Adipocyte (in vitro differentiated cells): Measurements from ENCODE around the gene ZNF212.
"Not testable (repeated sequence)": the region's sequence is repeated elsewhere in the genome, so short reads cannot be mapped to it uniquely, and the experiment has no call there.

ENCODE experiments used
- DNase-seq: peaks from one replicate; pipeline ENCODE4 v3.0.0-alpha.2; 2015; ENCODE audit warnings: low read depth
- H3K27me3 ChIP-seq: replicated peaks from 2 replicates; pipeline ENCODE4 v1.7.0; 2013; ENCODE audit warnings: mild to moderate bottlenecking, low read length, moderate library complexity; ENCODE audit not compliant: control insufficient read depth, insufficient read depth
- H3K36me3 ChIP-seq: 2 replicates; pipeline ENCODE4 v1.7.0; 2013; ENCODE audit warnings: low read length, mild to moderate bottlenecking, moderate library complexity; ENCODE audit not compliant: control insufficient read depth, insufficient read depth, severe bottlenecking
- H3K4me1 ChIP-seq: 2 replicates; pipeline ENCODE4 v1.7.0; 2013; ENCODE audit warnings: mild to moderate bottlenecking, low read length, moderate library complexity; ENCODE audit not compliant: control insufficient read depth, insufficient read depth
- H3K4me3 ChIP-seq: 2 replicates; pipeline ENCODE4 v1.7.0; 2013; ENCODE audit warnings: mild to moderate bottlenecking, low read length, moderate library complexity
- H3K9ac ChIP-seq: 2 replicates; pipeline ENCODE4 v1.7.0; 2013; ENCODE audit warnings: mild to moderate bottlenecking, low read length, moderate library complexity
- H3K9me3 ChIP-seq: 2 replicates; pipeline ENCODE4 v1.7.0; 2013; ENCODE audit warnings: mild to moderate bottlenecking, low read length, moderate library complexity; ENCODE audit not compliant: control insufficient read depth

The ZNF212 gene

DNA sequence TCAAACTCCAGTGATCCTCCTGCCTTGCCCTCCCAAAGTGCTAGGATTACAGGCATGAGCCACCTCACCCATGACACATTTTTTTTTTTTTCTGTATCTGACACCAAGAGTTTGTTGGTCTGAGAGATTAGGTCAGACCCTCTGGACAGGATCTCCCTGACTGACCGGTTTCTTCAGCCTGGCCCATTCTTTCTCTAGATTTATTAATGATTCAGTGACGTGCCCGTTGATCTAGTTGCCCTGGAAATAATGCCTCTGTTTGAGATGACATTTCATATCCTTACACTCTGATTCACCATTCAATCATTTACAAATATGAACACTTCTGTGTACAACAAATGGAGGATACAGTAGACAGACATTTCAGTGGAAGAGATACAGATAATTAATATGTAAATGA lies 1.4 kb upstream of the ZNF212 start:
- H3K27me3 ChIP-seq, result no peaks in the 10 kb centered on the region
- no peaks in the 10 kb centered on the region for H3K36me3 ChIP-seq
- DNase-seq, result no peak
- H3K9me3 ChIP-seq, result peaks cover 7% of the 10 kb centered on the region
- no peak overlapping the region for H3K9ac ChIP-seq
- H3K4me1 ChIP-seq, result peaks cover 29% of the 10 kb centered on the region
- H3K4me3 ChIP-seq, result no peak overlapping the region

DNA sequence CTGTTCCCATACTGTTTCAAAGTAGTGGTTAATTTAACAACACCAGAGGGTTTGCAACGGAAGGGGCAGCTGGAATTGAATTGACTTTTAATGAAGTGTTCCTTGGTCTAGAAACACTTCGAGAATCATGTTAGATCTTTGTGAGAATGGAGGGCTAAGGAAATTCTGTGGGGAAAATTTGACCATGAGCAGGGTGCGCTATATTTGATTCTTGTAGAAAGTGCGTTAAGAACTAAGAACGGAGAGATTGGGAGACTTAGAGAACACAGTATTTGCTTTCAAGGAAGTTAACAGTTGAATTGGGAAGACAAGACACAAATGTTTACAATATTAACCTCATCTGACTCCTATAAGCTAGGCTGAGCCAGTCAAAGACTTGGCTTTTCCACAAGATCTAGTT lies 1.2 kb downstream of the ZNF212 start:
- peaks cover 7% of the 10 kb centered on the region for H3K9me3 ChIP-seq
- DNase-seq, result no peak
- H3K4me3 ChIP-seq, result peak overlapping the region; percentile 100
- H3K36me3 ChIP-seq, result no peaks in the 10 kb centered on the region
- H3K4me1 ChIP-seq, result peaks cover 18% of the 10 kb centered on the region
- peak overlapping the region; percentile 98 for H3K9ac ChIP-seq
- H3K27me3 ChIP-seq, result no peaks in the 10 kb centered on the region

DNA sequence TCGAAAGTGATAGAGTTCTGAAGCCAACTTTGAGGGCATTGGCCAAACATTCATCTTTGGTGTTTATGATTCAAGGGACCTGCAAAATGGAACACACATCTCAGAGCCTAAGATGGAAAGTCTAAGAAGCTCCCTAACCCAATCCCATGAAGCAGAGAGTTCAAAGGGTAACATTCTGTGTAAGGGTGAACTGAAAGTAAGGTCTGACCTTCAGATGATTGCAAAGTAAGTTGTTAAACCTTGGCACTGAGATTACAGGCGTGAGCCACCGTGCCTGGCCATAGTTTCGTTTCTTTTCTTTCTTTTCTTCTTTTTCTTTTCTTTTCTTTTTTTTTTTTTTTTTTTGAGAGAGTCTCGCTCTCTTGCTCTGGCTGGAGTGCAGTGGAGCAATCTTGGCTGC lies 2.2 kb downstream of the ZNF212 start:
- Histone ChIP-seq H3K9me3 (peaks cover 7% of the 10 kb centered on the region), H3K9ac (no peak overlapping the region), H3K36me3 (no peaks in the 10 kb centered on the region), H3K27me3 (no peaks in the 10 kb centered on the region), H3K4me3 (no peak overlapping the region), H3K4me1 (peaks cover 18% of the 10 kb centered on the region)
- no peak for DNase-seq

DNA sequence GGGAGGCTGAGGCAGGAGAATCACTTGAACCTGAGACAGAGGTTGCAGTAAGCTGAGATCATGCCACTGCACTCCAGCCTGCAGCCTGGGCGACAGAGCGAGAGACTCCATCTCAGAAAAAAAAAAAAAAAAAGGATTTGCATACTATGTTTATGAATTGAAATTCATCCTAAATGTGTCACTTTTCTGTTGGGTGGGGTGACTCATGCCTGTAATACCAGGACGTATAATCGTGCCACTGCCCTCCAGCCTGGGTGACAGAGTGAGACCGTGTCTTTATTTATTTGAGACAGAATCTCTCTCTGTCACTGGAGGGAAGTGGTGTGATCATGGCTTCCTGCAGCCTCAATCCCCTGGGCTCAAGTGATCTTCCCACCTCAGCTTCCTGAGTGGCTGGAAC lies 5.8 kb downstream of the ZNF212 start:
- Histone ChIP-seq H3K4me1 (peaks cover 8% of the 10 kb centered on the region), H3K27me3 (no peaks in the 10 kb centered on the region), H3K4me3 (no peak overlapping the region), H3K9me3 (peaks cover 7% of the 10 kb centered on the region), H3K36me3 (no peaks in the 10 kb centered on the region), H3K9ac (no peak overlapping the region)
- DNase-seq, result peak; percentile 16

DNA sequence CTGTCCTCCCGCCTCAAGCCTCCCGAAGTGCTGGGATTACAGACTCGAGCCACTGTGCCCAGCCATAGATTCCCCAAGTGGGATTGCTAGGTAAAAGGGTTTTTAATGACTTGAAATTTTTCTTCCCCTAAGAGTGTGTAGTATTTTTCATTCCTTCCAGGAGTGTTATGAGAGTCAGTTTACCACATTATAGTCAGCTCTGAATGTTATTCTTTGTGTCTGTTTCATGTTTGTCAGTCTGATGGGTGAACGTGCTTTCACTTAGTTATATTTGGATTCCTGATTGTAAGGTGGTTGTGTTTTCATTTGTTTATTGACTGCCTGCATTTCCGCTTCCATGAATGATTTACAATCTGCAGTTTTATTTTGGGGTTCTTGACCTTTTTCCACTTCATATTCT lies 6.3 kb downstream of the ZNF212 start:
- H3K36me3 ChIP-seq, result peaks cover 3% of the 10 kb centered on the region
- H3K4me3 ChIP-seq, result no peak overlapping the region
- DNase-seq, result no peak

DNA sequence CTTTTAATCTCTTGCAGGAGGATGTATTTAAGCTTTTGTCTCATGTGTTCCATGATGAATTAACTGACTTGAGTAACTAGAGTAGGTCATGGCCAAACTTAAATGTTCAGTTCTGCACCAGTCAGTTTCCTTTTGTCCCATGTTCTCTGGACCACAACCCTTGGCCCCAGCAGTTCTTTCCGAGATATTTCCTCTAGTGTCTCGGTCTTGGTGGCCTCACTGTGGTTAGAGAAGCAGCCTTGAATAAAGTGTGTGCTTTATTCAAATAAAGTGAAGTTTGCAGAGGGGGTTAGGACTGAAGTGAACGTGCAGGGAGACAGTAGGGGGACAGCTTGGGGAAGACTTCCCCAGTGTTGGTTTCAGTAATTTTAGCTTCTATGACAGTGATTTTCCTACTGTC lies 9.3 kb downstream of the ZNF212 start:
- Histone ChIP-seq H3K9me3 (no peaks in the 10 kb centered on the region), H3K27me3 (no peaks in the 10 kb centered on the region), H3K4me1 (no peaks in the 10 kb centered on the region), H3K4me3 (no peak overlapping the region), H3K36me3 (peaks cover 27% of the 10 kb centered on the region), H3K9ac (no peak overlapping the region)
- DNase-seq, result no peak

More for the DNA sequence above, 6.3 kb downstream of the ZNF212 start:
- Histone ChIP-seq H3K9ac (no peak overlapping the region), H3K4me1 (peaks cover 3% of the 10 kb centered on the region), H3K9me3 (peaks cover 7% of the 10 kb centered on the region), H3K27me3 (no peaks in the 10 kb centered on the region)

DNA sequence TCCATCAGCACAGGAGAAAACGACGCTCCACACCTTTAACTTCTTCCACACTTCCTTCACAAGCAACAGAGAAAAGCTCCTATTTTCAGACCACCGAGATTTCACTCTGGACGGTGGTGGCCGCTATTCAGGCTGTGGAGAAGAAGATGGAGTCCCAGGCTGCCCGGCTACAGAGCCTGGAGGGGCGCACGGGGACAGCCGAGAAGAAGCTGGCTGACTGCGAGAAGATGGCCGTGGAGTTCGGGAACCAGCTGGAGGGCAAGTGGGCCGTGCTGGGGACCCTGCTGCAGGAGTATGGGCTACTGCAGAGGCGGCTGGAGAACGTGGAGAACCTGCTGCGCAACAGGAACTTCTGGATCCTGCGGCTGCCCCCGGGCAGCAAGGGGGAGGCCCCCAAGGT lies 10.7 kb downstream of the ZNF212 start:
- not testable (repeated sequence) for H3K9me3 ChIP-seq, H3K9ac ChIP-seq

DNA sequence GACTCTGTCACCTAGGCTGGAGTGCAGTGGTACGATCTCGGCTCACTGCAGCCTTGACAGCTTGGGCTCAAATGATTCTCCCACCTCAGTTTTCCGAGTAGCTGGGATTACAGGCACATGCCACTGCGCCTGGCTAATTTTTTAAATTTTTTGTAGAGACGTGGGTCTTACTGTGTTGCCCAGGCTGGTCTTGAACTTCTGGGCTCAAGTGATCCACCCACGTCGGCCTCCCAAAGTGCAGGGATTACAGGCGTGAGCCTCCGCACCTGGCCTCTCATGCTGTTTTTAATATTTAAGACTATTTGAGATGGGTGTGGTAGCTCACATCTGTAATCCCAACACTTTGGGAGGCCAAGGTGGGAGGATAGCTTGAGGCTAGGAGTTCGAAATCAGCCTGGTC lies 12.1 kb downstream of the ZNF212 start:
- not testable (repeated sequence) for H3K4me1 ChIP-seq, H3K27me3 ChIP-seq, H3K9ac ChIP-seq, H3K4me3 ChIP-seq, H3K9me3 ChIP-seq, DNase-seq
- H3K36me3 ChIP-seq, result peaks cover 47% of the 10 kb centered on the region

More for the DNA sequence above, 10.7 kb downstream of the ZNF212 start:
- not testable (repeated sequence) for H3K4me3 ChIP-seq, H3K27me3 ChIP-seq, H3K4me1 ChIP-seq, DNase-seq
- peaks cover 38% of the 10 kb centered on the region for H3K36me3 ChIP-seq

DNA sequence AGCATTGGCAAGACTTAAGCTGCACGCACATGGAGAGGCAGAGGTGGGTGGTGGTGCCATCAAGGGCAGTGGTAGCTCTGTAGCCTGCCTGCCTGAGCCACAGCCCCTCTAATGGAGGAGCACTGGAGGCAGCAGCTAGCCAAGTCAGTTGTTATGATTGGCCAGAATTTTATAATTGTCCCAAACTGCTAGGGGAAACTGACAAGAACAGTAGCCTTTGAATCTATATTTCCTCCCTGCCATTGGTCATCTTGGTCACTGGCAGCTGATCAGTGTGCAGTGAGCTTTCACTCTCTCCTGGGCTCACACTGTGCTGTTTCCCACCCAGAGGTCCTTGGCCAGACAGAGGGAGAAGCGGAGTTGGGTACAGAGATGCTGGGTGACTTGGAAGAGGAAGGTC lies 12.9 kb downstream of the ZNF212 start:
- no peak overlapping the region for H3K4me3 ChIP-seq
- no peak for DNase-seq
- no peaks in the 10 kb centered on the region for H3K9me3 ChIP-seq
- H3K4me1 ChIP-seq, result no peaks in the 10 kb centered on the region
- H3K36me3 ChIP-seq, result peaks cover 47% of the 10 kb centered on the region
- no peak overlapping the region for H3K9ac ChIP-seq
- no peaks in the 10 kb centered on the region for H3K27me3 ChIP-seq

DNA sequence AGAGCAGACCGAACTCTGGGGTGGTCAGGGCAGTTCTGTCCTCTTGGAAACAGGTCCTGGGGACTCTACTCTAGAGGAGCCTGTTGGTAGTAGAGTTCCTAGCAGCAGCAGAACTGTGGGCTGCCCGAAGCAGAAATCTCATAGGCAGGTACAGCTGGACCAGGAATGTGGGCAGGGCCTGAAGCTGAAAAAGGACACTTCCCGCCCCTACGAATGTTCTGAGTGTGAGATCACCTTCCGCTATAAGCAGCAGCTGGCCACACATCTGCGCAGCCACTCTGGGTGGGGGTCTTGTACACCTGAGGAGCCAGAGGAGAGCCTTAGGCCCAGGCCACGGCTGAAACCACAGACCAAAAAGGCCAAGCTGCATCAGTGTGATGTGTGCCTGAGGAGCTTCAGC lies 14.2 kb downstream of the ZNF212 start:
- Histone ChIP-seq H3K4me1 (no peaks in the 10 kb centered on the region), H3K27me3 (no peaks in the 10 kb centered on the region), H3K4me3 (no peak overlapping the region), H3K9ac (no peak overlapping the region), H3K9me3 (no peaks in the 10 kb centered on the region), H3K36me3 (peaks cover 47% of the 10 kb centered on the region)
- no peak for DNase-seq

DNA sequence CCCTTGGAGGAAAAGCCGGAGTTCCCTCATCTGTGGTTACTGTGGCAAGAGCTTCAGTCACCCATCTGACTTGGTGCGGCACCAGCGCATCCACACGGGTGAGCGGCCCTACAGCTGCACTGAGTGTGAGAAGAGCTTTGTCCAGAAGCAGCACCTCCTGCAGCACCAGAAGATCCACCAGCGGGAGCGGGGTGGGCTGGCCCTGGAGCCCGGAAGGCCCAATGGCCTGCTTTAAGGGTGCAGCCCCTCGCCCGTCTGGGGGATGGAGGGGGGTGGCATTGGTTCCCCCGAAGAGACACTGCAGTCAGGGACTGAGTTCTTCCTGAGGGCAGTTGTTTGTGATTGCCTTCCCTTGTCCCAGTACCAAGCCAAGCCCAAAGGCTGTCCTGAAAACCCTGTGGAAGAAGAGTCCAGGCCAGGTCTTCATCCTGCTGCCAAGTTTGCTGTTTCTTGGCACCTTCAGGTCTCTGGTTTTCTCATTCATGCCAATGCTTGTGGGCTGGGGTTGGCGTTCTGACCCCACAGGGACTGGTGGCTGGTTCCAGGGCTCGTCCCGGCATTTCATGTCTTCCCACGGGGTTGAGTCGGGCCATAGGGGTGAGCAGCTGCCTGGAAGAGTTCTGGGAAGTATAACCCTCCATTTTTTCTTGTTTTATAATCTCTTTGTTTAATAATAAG lies 14.9 kb downstream of the ZNF212 start:
- H3K27me3 ChIP-seq, result no peaks in the 10 kb centered on the region
- DNase-seq, result no peak
- no peak overlapping the region for H3K9ac ChIP-seq
- no peaks in the 10 kb centered on the region for H3K4me1 ChIP-seq
- H3K4me3 ChIP-seq, result no peak overlapping the region
- H3K36me3 ChIP-seq, result peaks cover 47% of the 10 kb centered on the region
- no peaks in the 10 kb centered on the region for H3K9me3 ChIP-seq

DNA sequence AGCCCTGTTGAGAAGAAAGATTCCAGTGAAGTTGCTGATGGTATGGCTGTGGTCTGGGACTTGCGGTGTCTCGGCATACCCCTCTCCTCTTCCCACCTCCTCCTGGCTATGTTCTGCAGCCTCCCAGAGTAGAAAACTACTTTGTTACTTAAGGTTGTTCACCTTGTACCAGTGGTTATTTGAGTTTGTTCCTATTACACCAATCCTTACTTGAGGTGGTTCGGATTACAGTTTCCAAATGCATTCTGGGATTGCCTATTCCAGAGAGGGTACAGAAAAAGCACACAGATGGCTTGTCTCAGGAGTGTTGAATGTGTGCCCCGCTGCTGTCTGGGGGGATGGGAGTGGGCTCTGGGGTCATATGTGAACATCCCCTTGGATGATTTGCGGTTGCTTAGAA lies 15.7 kb downstream of the ZNF212 start:
- no peak for DNase-seq
- no peaks in the 10 kb centered on the region for H3K4me1 ChIP-seq
- no peaks in the 10 kb centered on the region for H3K9me3 ChIP-seq
- H3K36me3 ChIP-seq, result peaks cover 47% of the 10 kb centered on the region
- H3K9ac ChIP-seq, result no peak overlapping the region
- no peak overlapping the region for H3K4me3 ChIP-seq
- no peaks in the 10 kb centered on the region for H3K27me3 ChIP-seq
